WERI-Rb-1 (cell line): Measurements from ENCODE around the gene HAL.

Experiments
- DNase-seq: peaks from one replicate; pipeline ENCODE4 v3.0.0-alpha.2; 2020
- H3K27ac ChIP-seq: fragments of 250-450 bp; sonication (Bioruptor Pico); 2 replicates; pipeline ENCODE4 v1.5.1; 2020; ENCODE audit warnings: mild to moderate bottlenecking, moderate library complexity
- H3K27me3 ChIP-seq: fragments of 250-450 bp; sonication (Bioruptor Pico); 2 replicates; pipeline ENCODE4 v1.5.1; 2021; ENCODE audit warnings: mild to moderate bottlenecking, low read depth, moderate library complexity; ENCODE audit not compliant: insufficient read depth, severe bottlenecking
- H3K36me3 ChIP-seq: fragments of 250-450 bp; sonication (Bioruptor Pico); 2 replicates; pipeline ENCODE4 v1.5.1; 2020; ENCODE audit warnings: mild to moderate bottlenecking, moderate library complexity
- H3K4me3 ChIP-seq: 2 replicates; pipeline ENCODE4 v1.5.1; 2011; ENCODE audit warnings: low read depth, mild to moderate bottlenecking, control low read depth, low read length
- H3K9me3 ChIP-seq: fragments of 250-450 bp; sonication (Bioruptor Pico); 2 replicates; pipeline ENCODE4 v1.5.1; 2021; ENCODE audit warnings: mild to moderate bottlenecking, moderate library complexity; ENCODE audit not compliant: severe bottlenecking
- CTCF ChIP-seq: IDR thresholded peaks from 2 replicates; pipeline ENCODE4 v1.5.1; 2011; ENCODE audit warnings: low read depth, mild to moderate bottlenecking, control low read depth, inconsistent platforms, low read length

HAL gene

GRCh38 chr12:95996034-95996658, at the start of gene HAL:
Gene HAL, minus strand, starts transcription at chr12:95996344. Its CDS starts 434 bp downstream, at chr12:95995910.
- Histone ChIP-seq H3K4me3 (no peak within 1 kb of the TSS), H3K27ac (0 out of 2 replicates have a peak within 1 kb of the TSS, but pooled peaks have one; percentile 7), H3K9me3 (no peaks in the 10 kb centered on the region), H3K36me3 (no peaks in the 10 kb centered on the region), H3K27me3 (no peaks in the 10 kb centered on the region)
- DNase-seq: no peak
- no peak for TF ChIP-seq CTCF

GRCh38 chr12:96045566-96045965, 49.4 kb upstream of the HAL start:
- no peak for DNase-seq
- TF ChIP-seq CTCF: no peak
- Histone ChIP-seq H3K4me3 (no peak overlapping the region), H3K27ac (no peak overlapping the region), H3K9me3 (no peaks in the 10 kb centered on the region), H3K36me3 (no peaks in the 10 kb centered on the region), H3K27me3 (no peaks in the 10 kb centered on the region)

GRCh38 chr12:96044943-96045290, 48.8 kb upstream of the HAL start:
- Histone ChIP-seq H3K36me3 (no peaks in the 10 kb centered on the region), H3K4me3 (no peak overlapping the region), H3K9me3 (no peaks in the 10 kb centered on the region), H3K27me3 (no peaks in the 10 kb centered on the region), H3K27ac (no peak overlapping the region)
- DNase-seq: no peak
- TF ChIP-seq CTCF: no peak

- TF ChIP-seq CTCF: no peak
- no peak for DNase-seq
- Histone ChIP-seq H3K36me3 (no peaks in the 10 kb centered on the region), H3K27ac (no peak overlapping the region), H3K9me3 (no peaks in the 10 kb centered on the region), H3K27me3 (no peaks in the 10 kb centered on the region), H3K4me3 (no peak overlapping the region)
Measured at GRCh38 chr12:96044017-96044942, 48.1 kb upstream of the HAL start.

- H3K36me3 ChIP-seq: no peaks in the 10 kb centered on the region
- no peak for TF ChIP-seq CTCF
- no peaks in the 10 kb centered on the region for H3K9me3 ChIP-seq
- DNase-seq: no peak
- H3K27ac ChIP-seq: no peak overlapping the region
- no peak overlapping the region for H3K4me3 ChIP-seq
- no peaks in the 10 kb centered on the region for H3K27me3 ChIP-seq
Measured at GRCh38 chr12:96041181-96041580, 45.0 kb upstream of the HAL start.
